MM.1S (cell line): Measurements from ENCODE around the gene PICALM.

Experiments
- EZH2 ChIP-seq: fragments of 300-600 bp; sonication (generic); optimal IDR thresholded peaks from 2 replicates; pipeline ENCODE3; 2017; ENCODE audit warnings: low read depth, mild to moderate bottlenecking, antibody characterized with exemption, low read length, mixed read lengths
- TF ChIP-seq, protein P1 (sequence below): fragments of 300-600 bp; sonication (generic); IDR thresholded peaks from 2 replicates; pipeline ENCODE4 v1.5.1; 2016; ENCODE audit warnings: antibody characterized with exemption, low read length, mixed read lengths

DNA sequence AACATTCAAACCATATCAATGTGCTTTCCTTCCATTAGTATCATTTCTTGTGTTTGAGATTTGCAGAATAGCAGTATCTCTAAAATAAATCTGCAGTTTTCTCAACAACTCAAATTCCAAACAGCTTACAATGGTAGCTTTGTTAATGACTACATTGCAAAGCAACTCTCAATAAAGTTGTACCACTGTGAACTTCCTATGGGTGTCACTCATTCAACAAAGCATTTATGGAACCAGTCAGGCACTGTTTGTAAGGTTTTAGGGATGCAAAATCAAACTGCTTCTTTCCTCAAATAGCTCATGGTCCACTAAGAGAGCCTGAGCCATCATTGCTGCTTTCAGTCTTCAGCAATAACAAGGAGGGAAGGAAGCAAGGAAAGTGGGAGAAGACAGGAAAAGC is 122.7 kb downstream of the PICALM start:
- TF ChIP-seq, protein P1, sequence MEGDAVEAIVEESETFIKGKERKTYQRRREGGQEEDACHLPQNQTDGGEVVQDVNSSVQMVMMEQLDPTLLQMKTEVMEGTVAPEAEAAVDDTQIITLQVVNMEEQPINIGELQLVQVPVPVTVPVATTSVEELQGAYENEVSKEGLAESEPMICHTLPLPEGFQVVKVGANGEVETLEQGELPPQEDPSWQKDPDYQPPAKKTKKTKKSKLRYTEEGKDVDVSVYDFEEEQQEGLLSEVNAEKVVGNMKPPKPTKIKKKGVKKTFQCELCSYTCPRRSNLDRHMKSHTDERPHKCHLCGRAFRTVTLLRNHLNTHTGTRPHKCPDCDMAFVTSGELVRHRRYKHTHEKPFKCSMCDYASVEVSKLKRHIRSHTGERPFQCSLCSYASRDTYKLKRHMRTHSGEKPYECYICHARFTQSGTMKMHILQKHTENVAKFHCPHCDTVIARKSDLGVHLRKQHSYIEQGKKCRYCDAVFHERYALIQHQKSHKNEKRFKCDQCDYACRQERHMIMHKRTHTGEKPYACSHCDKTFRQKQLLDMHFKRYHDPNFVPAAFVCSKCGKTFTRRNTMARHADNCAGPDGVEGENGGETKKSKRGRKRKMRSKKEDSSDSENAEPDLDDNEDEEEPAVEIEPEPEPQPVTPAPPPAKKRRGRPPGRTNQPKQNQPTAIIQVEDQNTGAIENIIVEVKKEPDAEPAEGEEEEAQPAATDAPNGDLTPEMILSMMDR, result no peak
- no peak for TF ChIP-seq EZH2
